NCI-H1930 (cell line): Measurements from ENCODE around the gene PGAP2.
"Not testable (repeated sequence)": the region's sequence is repeated elsewhere in the genome, so short reads cannot be mapped to it uniquely, and the experiment has no call there.

Experiments
- DNase-seq, 2 experiments: peaks; one replicate each; lab custom pipeline; 2025; lab: John Stamatoyannopoulos, UW

Gene PGAP2

GRCh38 chr11:3807909-3808860 lies at the start of gene PGAP2:
TSS of gene PGAP2 (plus strand) at chr11:3808560. CDS start at chr11:3811260, 2,700 bp downstream.
- peak; percentile 30 to 52 for DNase-seq

- DNase-seq, result no peak
These were observed 44.1 kb upstream of the PGAP2 start for GRCh38 chr11:3764266-3764665.

- not testable (repeated sequence) for DNase-seq
These were observed 41.5 kb upstream of the PGAP2 start for GRCh38 chr11:3766836-3767235.

GRCh38 chr11:3767536-3767935 lies 40.8 kb upstream of the PGAP2 start:
- no peak for DNase-seq

- no peak for DNase-seq
These were observed 35.2 kb upstream of the PGAP2 start for GRCh38 chr11:3773180-3773579.

GRCh38 chr11:3775736-3776406 lies 32.5 kb upstream of the PGAP2 start:
- no peak for DNase-seq

GRCh38 chr11:3781423-3781822 lies 26.9 kb upstream of the PGAP2 start:
- DNase-seq, result no peak

GRCh38 chr11:3782963-3783362 lies 25.4 kb upstream of the PGAP2 start:
- no peak for DNase-seq

- DNase-seq, result no peak
These were observed 24.7 kb upstream of the PGAP2 start for GRCh38 chr11:3783611-3784010.

GRCh38 chr11:3786781-3787428 lies 21.5 kb upstream of the PGAP2 start:
- DNase-seq, result no peak

GRCh38 chr11:3794387-3794786 lies 14.0 kb upstream of the PGAP2 start:
- not testable (repeated sequence) for DNase-seq

- no peak for DNase-seq
These were observed 13.0 kb upstream of the PGAP2 start for GRCh38 chr11:3795131-3796001.

- no peak for DNase-seq
These were observed 12.4 kb upstream of the PGAP2 start for GRCh38 chr11:3796002-3796311.

GRCh38 chr11:3796346-3796745 lies 12.0 kb upstream of the PGAP2 start:
- no peak for DNase-seq

GRCh38 chr11:3796801-3797328 lies 11.5 kb upstream of the PGAP2 start:
- peak in 1 of 2 experiments; percentile 46 for DNase-seq

GRCh38 chr11:3797329-3798090 lies 10.8 kb upstream of the PGAP2 start, which contains the start of gene NUP98:
TSS of gene NUP98 (minus strand) at chr11:3797554. CDS start at chr11:3782117, 15,437 bp downstream.
- DNase-seq, result peak; percentile 99 to 100

- DNase-seq, result no peak
These were observed 9.2 kb upstream of the PGAP2 start for GRCh38 chr11:3799143-3799542.

- DNase-seq, result no peak
These were observed 8.5 kb upstream of the PGAP2 start for GRCh38 chr11:3799873-3800272.

- DNase-seq, result no peak
These were observed 6.2 kb upstream of the PGAP2 start for GRCh38 chr11:3802011-3802790.
